Sigmoid colon (tissue), 7 donors: ENCODE data around the gene MRPL44. TPM values are rescaled to one million over a fixed set of nuclear protein-coding genes. Genes with fewer than 3 reads are reported as not detected.

Experiments used
- DNase-seq: peaks from one replicate; pipeline ENCODE4 v3.0.0-alpha.2; 2019
- H3K27ac ChIP-seq, 4 donors: fragments of 200-600 bp; sonication (generic); one replicate each; pipeline ENCODE4 v1.5.1; 2016 to 2019; ENCODE audit warnings: mild to moderate bottlenecking in 1 of 4
- H3K27me3 ChIP-seq, 3 donors: fragments of 200-600 bp; sonication (generic); one replicate each; pipeline ENCODE4 v1.5.1; 2019; ENCODE audit warnings: mild to moderate bottlenecking in 1 of 3
- H3K36me3 ChIP-seq, 4 donors: fragments of 200-600 bp; sonication (generic); one replicate each; pipeline ENCODE4 v1.5.1; 2016 to 2019
- H3K4me1 ChIP-seq, 4 donors: fragments of 200-600 bp; sonication (generic); one replicate each; pipeline ENCODE4 v1.5.1; 2017 to 2019
- H3K4me3 ChIP-seq, 4 donors: fragments of 200-600 bp; sonication (generic); one replicate each; pipeline ENCODE4 v1.5.1; 2017 to 2019; ENCODE audit warnings: mild to moderate bottlenecking in 2 of 4, moderate library complexity in 1 of 4
- H3K9me3 ChIP-seq, 4 donors: fragments of 200-600 bp in 3 of 4; sonication (generic) in 3 of 4; one replicate each; pipeline versions ENCODE4 v1.5.1 to v1.6.1; 2013 to 2019
- CTCF ChIP-seq, 4 experiments: fragments of 450-650 bp in 3 of 4; fragments of 200-600 bp in 1 of 4; IDR thresholded peaks; one replicate each; pipeline ENCODE4 v1.5.1; 2016 to 2019; ENCODE audit warnings: antibody characterized with exemption in 4 of 4, mild to moderate bottlenecking in 3 of 4, moderate library complexity in 2 of 4
- EP300 ChIP-seq, 4 donors: sonication (generic); formaldehyde crosslinking; IDR thresholded peaks; one replicate each; pipeline ENCODE4 v1.6.1; 2017; ENCODE audit warnings: antibody characterized with exemption in 4 of 4
- POLR2A ChIP-seq, 2 donors: fragments of 450-650 bp; IDR thresholded peaks; one replicate each; pipeline ENCODE4 v1.6.1; 2016; ENCODE audit warnings: antibody characterized with exemption in 2 of 2, mild to moderate bottlenecking in 2 of 2, moderate library complexity in 2 of 2
- POLR2AphosphoS5 ChIP-seq, 4 donors: sonication (generic); formaldehyde crosslinking; IDR thresholded peaks; one replicate each; pipeline ENCODE4 v1.6.1; 2017; ENCODE audit warnings: antibody characterized with exemption in 4 of 4
- WGBS, 2 donors: extraction: QIAGEN DNeasy Blood & Tissue Kit; methylation state at CpG; one replicate each; pipeline ENCODE4 v1.1.7; 2013; 5-methylcytosine and 5-hydroxymethylcytosine counted together
- intact Hi-C: fragments of 100-400 bp; cut with DNase I; formaldehyde crosslinking; loops from one replicate; pipeline ENCODE4 v1.15.1; 2023
- polyA plus RNA-seq, 3 donors: library from polyadenylated mRNA; stranded (reverse); fragments of 200-250 nt; gene quantifications; one replicate each; pipeline ENCODE4 v1.2.3, GENCODE V29; 2013
- total RNA-seq, 4 donors: library from RNA; depleted of rRNA; stranded (reverse); fragments of >200 nt; gene quantifications; one replicate each; pipeline ENCODE4 v1.1.0, GENCODE V29; 2016
- donor health status: healthy with polysubstance abuse.
- donor health status: Bipolar disorder and iron deficiency.
- donor health status: healthy.

Gene MRPL44
- total and polyA plus RNA-seq, 7 donors = 14.9 to 51.3 (median 22.8) TPM

DNA sequence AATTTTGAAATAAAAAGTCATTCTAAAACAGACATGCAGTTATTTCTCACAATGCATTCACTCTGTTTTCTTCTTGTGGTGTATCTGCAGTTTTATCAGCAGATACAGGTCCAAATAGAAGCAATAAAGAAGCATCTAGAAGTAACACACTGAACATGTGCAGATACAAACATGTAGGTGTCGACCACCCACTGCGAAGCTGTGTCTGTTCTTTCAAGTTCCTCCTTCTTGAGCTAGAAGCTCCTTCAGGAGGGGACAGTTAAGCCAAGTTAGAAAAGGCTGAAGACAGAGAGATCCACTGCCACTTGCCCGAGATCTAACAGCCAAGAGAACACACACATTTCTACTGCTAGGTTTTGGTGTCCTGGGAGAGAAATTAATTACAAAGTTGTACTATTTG, 42.2 kb upstream of the MRPL44 start:
- WGBS, 2 donors = 90 to 94% methylated on average over 3 of the region's 3 CpGs

GRCh38 chr2:223916181-223916920, 40.9 kb upstream of the MRPL44 start:
- TF ChIP-seq CTCF (IDR thresholded peaks at IDR 0.05) = no peak
- no peak for TF ChIP-seq POLR2AphosphoS5 (IDR thresholded peaks at IDR 0.05)
- no peak for TF ChIP-seq POLR2A (IDR thresholded peaks at IDR 0.05)
- no peak for TF ChIP-seq EP300 (IDR thresholded peaks at IDR 0.05)
- Histone ChIP-seq H3K27me3 (no peaks in the 10 kb centered on the region), H3K4me1 (peaks cover 0 to 13% (median 3%) of the 10 kb centered on the region in 4 donors), H3K27ac (peak overlapping the region in 1 of 4 donors; percentile 17), H3K4me3 (no peak overlapping the region), H3K9me3 (no peaks in the 10 kb centered on the region), H3K36me3 (peaks cover 0 to 19% (median 2%) of the 10 kb centered on the region in 4 donors)
- intact Hi-C loops = no loop called here
- WGBS, 2 donors = 94 to 96% methylated on average over 8 of the region's 8 CpGs
- DNase-seq = no peak

More for the DNA sequence above, 42.2 kb upstream of the MRPL44 start:
- H3K27me3 ChIP-seq = no peaks in the 10 kb centered on the region
- DNase-seq = no peak
- H3K36me3 ChIP-seq = peaks cover 0 to 19% (median 2%) of the 10 kb centered on the region in 4 donors
- H3K4me3 ChIP-seq = no peak overlapping the region
- intact Hi-C loops = no loop called here
- H3K27ac ChIP-seq = no peak overlapping the region
- TF ChIP-seq EP300 (IDR thresholded peaks at IDR 0.05) = no peak
- no peak for TF ChIP-seq CTCF (IDR thresholded peaks at IDR 0.05)
- no peak for TF ChIP-seq POLR2A (IDR thresholded peaks at IDR 0.05)
- TF ChIP-seq POLR2AphosphoS5 (IDR thresholded peaks at IDR 0.05) = no peak
- H3K4me1 ChIP-seq = peaks cover 0 to 16% (median 5%) of the 10 kb centered on the region in 4 donors
- H3K9me3 ChIP-seq = no peaks in the 10 kb centered on the region

DNA sequence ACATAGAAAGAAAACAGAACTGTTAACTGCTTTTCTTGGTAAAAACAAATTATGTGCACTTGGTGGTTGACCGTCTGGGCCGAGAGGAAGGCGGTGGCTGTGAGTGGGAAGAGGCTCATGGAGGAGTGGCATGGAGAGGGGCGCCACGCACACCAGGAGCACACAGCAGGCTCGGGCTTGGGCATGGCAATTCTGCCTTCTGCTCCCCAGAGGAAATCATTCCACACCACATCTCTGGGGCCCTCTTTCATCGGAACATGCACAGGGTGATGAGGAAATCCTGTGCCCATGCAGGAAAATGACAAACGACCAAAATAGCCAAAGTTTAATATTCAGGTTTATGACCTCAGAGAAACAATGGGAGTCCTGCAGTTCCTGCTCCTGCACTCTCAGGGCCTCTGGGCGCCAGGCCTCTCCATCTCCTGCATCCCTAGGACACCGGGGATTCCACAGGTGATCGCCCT, 38.6 kb upstream of the MRPL44 start:
- TF ChIP-seq POLR2A (IDR thresholded peaks at IDR 0.05) = no peak
- TF ChIP-seq EP300 (IDR thresholded peaks at IDR 0.05) = no peak
- no peak for TF ChIP-seq CTCF (IDR thresholded peaks at IDR 0.05)
- no peak for TF ChIP-seq POLR2AphosphoS5 (IDR thresholded peaks at IDR 0.05)
- Histone ChIP-seq H3K27ac (no peak overlapping the region), H3K9me3 (no peaks in the 10 kb centered on the region), H3K27me3 (no peaks in the 10 kb centered on the region), H3K4me1 (peaks cover 0 to 24% (median 8%) of the 10 kb centered on the region in 4 donors), H3K4me3 (no peak overlapping the region), H3K36me3 (peaks cover 0 to 19% (median 2%) of the 10 kb centered on the region in 4 donors)
- intact Hi-C loops = no loop called here
- WGBS, 2 donors = 76 to 90% methylated on average over 11 of the region's 11 CpGs
- DNase-seq = no peak

GRCh38 chr2:223920109-223920508, 37.2 kb upstream of the MRPL44 start:
- H3K4me3 ChIP-seq = no peak overlapping the region
- no peaks in the 10 kb centered on the region for H3K27me3 ChIP-seq
- 97% methylated on average over 4 of the region's 4 CpGs for WGBS, 2 donors
- TF ChIP-seq EP300 (IDR thresholded peaks at IDR 0.05) (no peak), POLR2A (IDR thresholded peaks at IDR 0.05) (no peak), POLR2AphosphoS5 (IDR thresholded peaks at IDR 0.05) (no peak), CTCF (IDR thresholded peaks at IDR 0.05) (no peak)
- H3K36me3 ChIP-seq = peaks cover 0 to 19% (median 2%) of the 10 kb centered on the region in 4 donors
- DNase-seq = no peak
- H3K27ac ChIP-seq = no peak overlapping the region
- H3K9me3 ChIP-seq = no peaks in the 10 kb centered on the region
- H3K4me1 ChIP-seq = peaks cover 0 to 18% (median 7%) of the 10 kb centered on the region in 4 donors
- intact Hi-C loops = no loop called here
